Heart right ventricle (tissue), 16 donors: ENCODE results near the gene SOSTDC1. TPM values are rescaled to one million over a fixed set of nuclear protein-coding genes. Genes with fewer than 3 reads are reported as not detected.

Experiments
- ATAC-seq, 8 donors: fragments of 200-7000 bp; cut with Tn5 transposase; one replicate each; pipeline ENCODE4 v1.9.1; 2020; ENCODE audit warnings: mild to moderate bottlenecking in 8 of 8, moderate library complexity in 8 of 8, moderate number of reproducible peaks in 1 of 8
- DNase-seq, 2 donors: peaks; one replicate each; pipeline ENCODE4 v3.0.0-alpha.2; 2020
- H3K27ac ChIP-seq, 10 donors: fragments of 200-600 bp; sonication (generic) in 2 of 10; one replicate each; pipeline versions ENCODE4 v1.5.0 to v1.8.0; 2020 to 2022; ENCODE audit warnings: mild to moderate bottlenecking in 3 of 10
- H3K27me3 ChIP-seq, 7 donors: fragments of 200-600 bp; one replicate each; pipeline ENCODE4 v1.8.0; 2021 to 2022; ENCODE audit warnings: mild to moderate bottlenecking in 2 of 7
- H3K36me3 ChIP-seq, 9 donors: fragments of 200-600 bp; sonication (generic) in 1 of 9; one replicate each; pipeline versions ENCODE4 v1.5.0 to v1.8.0; 2020 to 2022; ENCODE audit warnings: mild to moderate bottlenecking in 2 of 9
- H3K4me1 ChIP-seq, 9 donors: fragments of 200-600 bp; sonication (generic) in 1 of 9; one replicate each; pipeline versions ENCODE4 v1.5.0 to v1.8.0; 2020 to 2022; ENCODE audit warnings: mild to moderate bottlenecking in 4 of 9
- H3K4me3 ChIP-seq, 10 donors: fragments of 200-600 bp; sonication (generic) in 2 of 10; one replicate each; pipeline versions ENCODE4 v1.5.0 to v1.8.0; 2020 to 2022; ENCODE audit warnings: mild to moderate bottlenecking in 7 of 10, moderate library complexity in 2 of 10
- H3K9me3 ChIP-seq, 11 donors: fragments of 200-600 bp in 10 of 11; sonication (generic) in 2 of 11; one replicate each; pipeline versions ENCODE4 v1.5.0 to v1.8.0; 2013 to 2022; ENCODE audit warnings: mild to moderate bottlenecking in 2 of 11, control low read depth in 1 of 11, moderate library complexity in 1 of 11
- WGBS, 2 donors: extraction: QIAGEN DNeasy Blood & Tissue Kit; methylation state at CpG; one replicate each; pipeline ENCODE4 v1.1.7; 2013; ENCODE audit warnings: inconsistent platforms in 1 of 2; 5-methylcytosine and 5-hydroxymethylcytosine counted together
- intact Hi-C, 10 donors: fragments of 100-400 bp; cut with DNase I; formaldehyde crosslinking; loops; one replicate each; pipeline versions ENCODE4 v1.11.1 to v1.14.2; 2022
- polyA plus RNA-seq, 2 donors: library from polyadenylated mRNA; stranded (reverse); fragments of 200-250 nt; gene quantifications; one replicate each; pipeline ENCODE4 v1.2.3, GENCODE V29; 2013
- total RNA-seq, 10 donors: library from RNA; stranded (reverse); fragmentation: NEBNext Ultra II Directional in 3 of 10; extraction: Animal tissue kit (Norgen Biotek cat#: 25700) in 3 of 10; gene quantifications; one replicate each; pipeline versions ENCODE4 v1.2.1 to v1.2.4, GENCODE V29; 2021 to 2023
- TF ChIP-seq, protein P1 (sequence below), 9 donors: fragments of 200-600 bp; sonication (generic) in 2 of 9; IDR thresholded peaks; one replicate each; pipeline versions ENCODE4 v1.5.0 to v1.8.0; 2021 to 2022; ENCODE audit warnings: antibody characterized with exemption in 9 of 9, mild to moderate bottlenecking in 5 of 9, moderate library complexity in 1 of 9
- donor health status: Arrhythmogenic right ventricular cardiomyopathy.
- donor health status: ischemic (EF 13 %, LVEDD 7.1; RV severe dilation, severe dysfunction).
- donor health status: healthy with polysubstance abuse.
- donor health status: DM: no; HTN: yes; CAD: no.
- donor health status: DM: no; HTN: no; CAD: no.
- donor health status: ischemic (EF 25% LVEDD 6.9; RV normal size, moderate dysfunction).
- donor health status: ischemic (EF 25% LVEDD 5.7; RV mildly dilated, moderate dysfunction).
- donor health status: healthy.
- donor health status: DM: yes; HTN: yes; CAD: no.
- donor health status: Ischemic cardiomyopathy.
- donor health status: ischemic (EF 35%, LVEDD 5.7; RV mildly dilated, moderate dysfunction).
- donor health status: nonischemic (EF 11% LVEDD 7.7; RV severe dilation, severe dysfunction).
- donor health status: DM: yes; HTN: yes; CAD: no.
- donor health status: PGD.
- donor health status: ischemic (EF 29% LVEDD 5.4; RV normal size, mild dysfunction).
- donor health status: nonischemic (EF 23%, LVEDD 6.1; RV moderate dilation, normal function).

The SOSTDC1 gene
- total and polyA plus RNA-seq, 12 donors = 0.15 to 2.1 (median 0.22) TPM; not detected in 5

DNA sequence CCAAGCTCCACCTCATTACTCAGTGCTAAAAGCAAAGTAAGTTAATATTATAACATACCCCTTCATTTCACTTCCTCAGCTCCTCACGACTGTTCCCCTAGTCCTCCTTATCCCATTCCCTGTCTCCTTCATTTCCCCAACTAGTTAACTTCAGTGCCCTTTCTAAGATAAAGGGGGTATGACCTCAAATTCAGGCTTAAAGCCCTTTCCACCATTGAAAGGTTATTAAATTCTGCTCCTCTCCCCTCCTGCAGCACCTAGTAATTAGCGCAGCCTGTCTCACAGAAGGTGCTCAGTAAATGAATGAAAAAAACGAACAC is 45.2 kb downstream of the SOSTDC1 start:
- Histone ChIP-seq H3K9me3 (no peaks in the 10 kb centered on the region), H3K27me3 (no peaks in the 10 kb centered on the region), H3K27ac (peak overlapping the region; percentile 96 to 99 (median 98)), H3K36me3 (no peaks in the 10 kb centered on the region), H3K4me1 (peaks cover 0 to 31% (median 17%) of the 10 kb centered on the region in 9 donors), H3K4me3 (peak overlapping the region; percentile 51 to 82 (median 73))
- 3 to 4% methylated on average over 3 of the region's 3 CpGs for WGBS, 2 donors
- DNase-seq = no peak
- ATAC-seq = peak in 1 of 8 donors; percentile 1
- TF ChIP-seq, protein P1, sequence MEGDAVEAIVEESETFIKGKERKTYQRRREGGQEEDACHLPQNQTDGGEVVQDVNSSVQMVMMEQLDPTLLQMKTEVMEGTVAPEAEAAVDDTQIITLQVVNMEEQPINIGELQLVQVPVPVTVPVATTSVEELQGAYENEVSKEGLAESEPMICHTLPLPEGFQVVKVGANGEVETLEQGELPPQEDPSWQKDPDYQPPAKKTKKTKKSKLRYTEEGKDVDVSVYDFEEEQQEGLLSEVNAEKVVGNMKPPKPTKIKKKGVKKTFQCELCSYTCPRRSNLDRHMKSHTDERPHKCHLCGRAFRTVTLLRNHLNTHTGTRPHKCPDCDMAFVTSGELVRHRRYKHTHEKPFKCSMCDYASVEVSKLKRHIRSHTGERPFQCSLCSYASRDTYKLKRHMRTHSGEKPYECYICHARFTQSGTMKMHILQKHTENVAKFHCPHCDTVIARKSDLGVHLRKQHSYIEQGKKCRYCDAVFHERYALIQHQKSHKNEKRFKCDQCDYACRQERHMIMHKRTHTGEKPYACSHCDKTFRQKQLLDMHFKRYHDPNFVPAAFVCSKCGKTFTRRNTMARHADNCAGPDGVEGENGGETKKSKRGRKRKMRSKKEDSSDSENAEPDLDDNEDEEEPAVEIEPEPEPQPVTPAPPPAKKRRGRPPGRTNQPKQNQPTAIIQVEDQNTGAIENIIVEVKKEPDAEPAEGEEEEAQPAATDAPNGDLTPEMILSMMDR (IDR thresholded peaks at IDR 0.05) = no peak
- intact Hi-C loops = loop anchor here in 5 of 10 donors (5.0 to 10.0 kb wide), 5 partner anchors 137 to 875 kb away; partner anchors contain the start of gene AHR (in 1 of the 5)

DNA sequence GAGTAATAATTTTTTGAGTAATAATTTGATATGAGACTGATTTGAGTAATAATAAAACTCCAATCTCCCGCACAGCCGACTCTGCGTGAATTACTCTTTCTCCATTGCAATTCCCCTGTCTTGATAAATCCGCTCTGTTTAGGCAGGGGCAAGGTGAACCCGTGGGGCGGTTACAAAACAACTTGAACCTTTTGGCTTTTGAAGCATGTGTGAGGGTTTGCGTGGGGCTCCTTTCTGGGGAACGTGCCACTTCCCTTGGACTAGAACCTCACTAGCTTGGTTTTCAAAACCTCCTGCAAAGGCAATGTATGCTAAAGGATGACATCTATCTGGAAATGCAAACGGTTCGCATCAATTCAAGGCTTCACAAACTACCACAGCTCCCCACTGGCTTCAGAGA is 45.7 kb downstream of the SOSTDC1 start:
- H3K9me3 ChIP-seq = no peaks in the 10 kb centered on the region
- H3K27me3 ChIP-seq = no peaks in the 10 kb centered on the region
- intact Hi-C loops = loop anchor here in 6 of 10 donors (5.0 to 10.0 kb wide), 5 partner anchors 137 to 875 kb away; partner anchors contain the start of gene AHR (in 1 of the 6)
- peak overlapping the region in 9 of 10 donors; percentile 96 to 99 (median 98) for H3K27ac ChIP-seq
- H3K36me3 ChIP-seq = no peaks in the 10 kb centered on the region
- H3K4me3 ChIP-seq = peak overlapping the region in 9 of 10 donors; percentile 68 to 82 (median 73)
- no peak for ATAC-seq
- TF ChIP-seq, protein P1 (IDR thresholded peaks at IDR 0.05) = no peak
- 71 to 76% methylated on average over 10 of the region's 10 CpGs for WGBS, 2 donors
- DNase-seq = no peak
- H3K4me1 ChIP-seq = peaks cover 0 to 31% (median 17%) of the 10 kb centered on the region in 9 donors

DNA sequence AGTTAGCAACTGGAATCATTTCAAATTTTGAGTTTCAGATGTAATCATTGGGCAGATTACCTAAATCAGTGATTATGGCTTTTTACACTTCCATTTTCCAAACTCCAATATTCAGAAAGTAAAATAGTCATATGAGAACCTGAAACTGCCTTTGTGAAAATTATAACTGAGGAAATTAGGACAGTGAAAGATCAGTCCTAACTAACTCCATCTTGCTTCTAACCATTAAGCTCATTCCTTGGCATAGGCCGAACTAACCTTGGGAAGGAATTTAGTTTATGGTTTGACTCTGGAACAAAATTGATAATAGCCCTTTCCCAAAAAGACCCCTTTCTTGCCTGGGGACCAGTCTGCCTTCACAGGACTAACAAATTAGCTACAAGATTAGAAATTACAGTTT is 46.4 kb downstream of the SOSTDC1 start:
- Histone ChIP-seq H3K9me3 (no peaks in the 10 kb centered on the region), H3K36me3 (no peaks in the 10 kb centered on the region), H3K27ac (no peak overlapping the region), H3K27me3 (no peaks in the 10 kb centered on the region), H3K4me3 (no peak overlapping the region), H3K4me1 (peaks cover 0 to 31% (median 17%) of the 10 kb centered on the region in 9 donors)
- TF ChIP-seq, protein P1 (IDR thresholded peaks at IDR 0.05) = no peak
- 97 to 98% methylated on average over 1 of the region's 1 CpG for WGBS, 2 donors
- intact Hi-C loops = loop anchor here in 1 of 10 donors (10.0 kb wide), 1 partner anchor 294 kb away; no protein-coding TSS in a partner anchor
- DNase-seq (no peak), ATAC-seq (no peak)

DNA sequence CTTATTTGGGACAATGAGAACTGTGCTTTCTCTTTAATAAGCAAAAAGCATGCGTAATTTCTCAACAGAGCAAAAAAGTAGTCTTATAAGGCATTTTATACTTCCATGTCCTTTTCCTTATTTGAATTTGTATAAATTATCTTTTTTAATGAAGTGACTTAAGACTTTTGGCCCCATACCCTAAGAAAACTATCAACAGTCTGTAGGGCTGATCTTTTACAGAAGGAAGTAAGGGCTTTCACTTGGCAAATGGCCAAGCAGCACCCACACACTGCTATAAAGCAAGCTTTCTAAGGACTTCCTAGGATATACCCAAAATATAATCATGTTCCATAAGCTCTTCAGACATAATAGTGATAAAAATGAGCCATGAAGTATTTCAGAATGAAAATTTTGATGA is 47.6 kb downstream of the SOSTDC1 start:
- WGBS, 2 donors = 42 to 51% methylated on average over 1 of the region's 1 CpG
- H3K4me3 ChIP-seq = no peak overlapping the region
- peaks cover 0 to 42% (median 19%) of the 10 kb centered on the region in 9 donors for H3K4me1 ChIP-seq
- ATAC-seq = no peak
- no peaks in the 10 kb centered on the region for H3K27me3 ChIP-seq
- H3K27ac ChIP-seq = no peak overlapping the region
- TF ChIP-seq, protein P1 (IDR thresholded peaks at IDR 0.05) = no peak
- H3K9me3 ChIP-seq = no peaks in the 10 kb centered on the region
- no peaks in the 10 kb centered on the region for H3K36me3 ChIP-seq
- intact Hi-C loops = loop anchor here in 1 of 10 donors (10.0 kb wide), 1 partner anchor 293 kb away; no protein-coding TSS in a partner anchor
- DNase-seq = no peak
